Loucy (cell line): ENCODE data around the gene PTCSC3.

Source experiments
- H2AFZ ChIP-seq: fragments of 200-600 bp; sonication (generic); 2 replicates; pipeline ENCODE4 v1.6.0; 2016; ENCODE audit warnings: antibody characterized with exemption, mild to moderate bottlenecking, low read length, moderate library complexity
- H3F3A ChIP-seq: fragments of 200-600 bp; 2 replicates; pipeline ENCODE4 v1.6.0; 2016; ENCODE audit warnings: antibody characterized with exemption, low read depth, mild to moderate bottlenecking
- H3K27me3 ChIP-seq: fragments of 200-600 bp; sonication (generic); 2 replicates; pipeline ENCODE4 v1.6.1; 2014; ENCODE audit warnings: low read length, mild to moderate bottlenecking; ENCODE audit not compliant: insufficient read depth, poor library complexity, severe bottlenecking
- H3K36me3 ChIP-seq: fragments of 200-600 bp; sonication (generic); 2 replicates; pipeline ENCODE4 v1.6.1; 2016; ENCODE audit warnings: low read length; ENCODE audit not compliant: insufficient read depth
- H3K4me1 ChIP-seq: fragments of 200-600 bp; sonication (generic); 2 replicates; pipeline ENCODE4 v1.5.1; 2014; ENCODE audit warnings: low read length, mild to moderate bottlenecking; ENCODE audit not compliant: insufficient read depth, poor library complexity, severe bottlenecking
- H3K4me2 ChIP-seq: fragments of 200-600 bp; sonication (generic); 2 replicates; pipeline ENCODE4 v1.6.0; 2014; ENCODE audit warnings: antibody characterized with exemption, low read length, low read depth, mild to moderate bottlenecking; ENCODE audit not compliant: poor library complexity, severe bottlenecking
- H3K4me3 ChIP-seq: fragments of 200-600 bp; sonication (generic); 2 replicates; pipeline ENCODE4 v1.5.1; 2014; ENCODE audit warnings: low read length, mild to moderate bottlenecking, mixed read lengths; ENCODE audit not compliant: poor library complexity, severe bottlenecking
- H3K79me2 ChIP-seq: fragments of 200-600 bp; sonication (generic); 2 replicates; pipeline ENCODE4 v1.6.1; 2014; ENCODE audit warnings: low read length; ENCODE audit not compliant: insufficient read depth
- H3K9ac ChIP-seq: fragments of 200-600 bp; sonication (generic); 2 replicates; pipeline ENCODE4 v1.6.0; 2014; ENCODE audit warnings: mild to moderate bottlenecking, low read depth, low read length, moderate library complexity; ENCODE audit not compliant: poor library complexity, severe bottlenecking
- H3K9me2 ChIP-seq: fragments of 200-600 bp; sonication (generic); replicated peaks from 2 replicates; pipeline ENCODE4 v1.6.1; 2016; ENCODE audit warnings: low read depth, low read length, mixed read lengths
- H3K9me3 ChIP-seq: fragments of 200-600 bp; sonication (generic); 2 replicates; pipeline ENCODE4 v1.6.1; 2014; ENCODE audit warnings: mild to moderate bottlenecking, antibody characterized with exemption, low read length, low read depth; ENCODE audit not compliant: insufficient read depth
- H4K20me1 ChIP-seq: fragments of 200-600 bp; sonication (generic); 2 replicates; pipeline ENCODE4 v1.6.0; 2014; ENCODE audit warnings: antibody characterized with exemption, low read length, mild to moderate bottlenecking; ENCODE audit not compliant: insufficient read depth, poor library complexity, severe bottlenecking
- EZH2phosphoT487 ChIP-seq: fragments of 200-600 bp; IDR thresholded peaks from 2 replicates; pipeline ENCODE4 v1.6.1; 2018; ENCODE audit warnings: antibody characterized with exemption, mild to moderate bottlenecking, moderate library complexity, borderline replicate concordance
- TF ChIP-seq, protein P1 (sequence below): fragments of 200-600 bp; sonication (generic); conservative IDR thresholded peaks from 2 replicates; pipeline ENCODE4 v1.5.1; 2014; ENCODE audit warnings: mild to moderate bottlenecking, antibody characterized with exemption, low read length

Gene PTCSC3

DNA sequence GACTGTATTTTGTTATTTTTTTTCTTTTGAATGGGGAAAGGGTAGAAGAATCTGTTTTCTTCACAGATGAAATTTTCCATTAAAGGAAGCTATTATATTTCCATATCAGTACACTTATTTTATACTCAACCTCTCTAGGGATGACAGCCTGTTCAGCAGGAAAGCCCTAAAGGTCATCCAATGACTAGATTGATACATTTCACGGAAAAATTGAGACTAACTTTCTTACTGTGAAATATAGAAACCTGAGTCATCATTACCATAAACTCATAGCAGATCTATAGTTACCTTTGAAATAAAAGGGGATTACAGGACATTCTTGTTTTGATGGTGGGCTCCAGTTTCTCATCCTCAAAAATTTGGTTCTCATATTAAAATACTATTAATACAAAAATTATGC is 36.1 kb upstream of the PTCSC3 start:
- Histone ChIP-seq H3K9me3 (no peaks in the 10 kb centered on the region), H3K4me1 (no peaks in the 10 kb centered on the region), H3K9ac (no peak overlapping the region), H3K9me2 (no peaks in the 10 kb centered on the region), H3K36me3 (no peaks in the 10 kb centered on the region), H3K27me3 (no peaks in the 10 kb centered on the region), H3K4me3 (no peak overlapping the region), H3F3A (no peaks in the 10 kb centered on the region), H4K20me1 (no peaks in the 10 kb centered on the region), H3K79me2 (no peaks in the 10 kb centered on the region), H3K4me2 (no peak overlapping the region), H2AFZ (no peak overlapping the region)
- TF ChIP-seq, protein P1, sequence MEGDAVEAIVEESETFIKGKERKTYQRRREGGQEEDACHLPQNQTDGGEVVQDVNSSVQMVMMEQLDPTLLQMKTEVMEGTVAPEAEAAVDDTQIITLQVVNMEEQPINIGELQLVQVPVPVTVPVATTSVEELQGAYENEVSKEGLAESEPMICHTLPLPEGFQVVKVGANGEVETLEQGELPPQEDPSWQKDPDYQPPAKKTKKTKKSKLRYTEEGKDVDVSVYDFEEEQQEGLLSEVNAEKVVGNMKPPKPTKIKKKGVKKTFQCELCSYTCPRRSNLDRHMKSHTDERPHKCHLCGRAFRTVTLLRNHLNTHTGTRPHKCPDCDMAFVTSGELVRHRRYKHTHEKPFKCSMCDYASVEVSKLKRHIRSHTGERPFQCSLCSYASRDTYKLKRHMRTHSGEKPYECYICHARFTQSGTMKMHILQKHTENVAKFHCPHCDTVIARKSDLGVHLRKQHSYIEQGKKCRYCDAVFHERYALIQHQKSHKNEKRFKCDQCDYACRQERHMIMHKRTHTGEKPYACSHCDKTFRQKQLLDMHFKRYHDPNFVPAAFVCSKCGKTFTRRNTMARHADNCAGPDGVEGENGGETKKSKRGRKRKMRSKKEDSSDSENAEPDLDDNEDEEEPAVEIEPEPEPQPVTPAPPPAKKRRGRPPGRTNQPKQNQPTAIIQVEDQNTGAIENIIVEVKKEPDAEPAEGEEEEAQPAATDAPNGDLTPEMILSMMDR: no peak

DNA sequence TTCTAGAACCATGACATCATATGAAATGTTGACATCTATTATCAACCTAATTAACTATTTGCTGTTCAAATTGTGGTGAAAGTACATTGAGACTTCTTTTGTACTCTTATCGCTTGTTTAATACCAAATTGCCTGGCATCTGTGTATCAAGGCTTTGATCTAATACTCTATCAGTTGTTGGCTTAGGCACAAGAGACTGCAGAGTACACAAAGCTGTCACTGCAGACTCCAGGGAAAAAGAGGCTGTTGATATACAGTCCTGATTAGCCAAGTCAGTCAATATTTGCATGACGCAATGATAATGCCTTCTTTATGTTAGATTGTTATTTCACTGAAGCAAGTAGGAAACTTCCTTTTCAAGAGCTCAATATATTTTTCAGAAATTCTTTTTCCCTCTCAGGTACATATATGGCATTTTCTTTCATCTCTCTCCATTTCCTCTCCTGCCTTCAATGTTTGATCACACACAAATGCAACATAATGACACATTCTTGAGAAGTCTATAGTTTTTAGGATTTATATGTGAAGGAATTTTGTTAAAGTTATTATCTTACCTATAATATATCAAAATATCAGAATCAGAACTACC is 32.3 kb upstream of the PTCSC3 start:
- Histone ChIP-seq H2AFZ (no peak overlapping the region), H4K20me1 (no peaks in the 10 kb centered on the region), H3K79me2 (no peaks in the 10 kb centered on the region), H3K4me1 (no peaks in the 10 kb centered on the region), H3K36me3 (no peaks in the 10 kb centered on the region), H3K9me2 (no peaks in the 10 kb centered on the region), H3K9ac (no peak overlapping the region), H3K4me3 (no peak overlapping the region), H3K4me2 (no peak overlapping the region), H3K9me3 (no peaks in the 10 kb centered on the region), H3K27me3 (no peaks in the 10 kb centered on the region), H3F3A (no peaks in the 10 kb centered on the region)
- TF ChIP-seq, protein P1: no peak
- no peak for TF ChIP-seq EZH2phosphoT487

- no peak overlapping the region for H3K9ac ChIP-seq
- H3K4me1 ChIP-seq: no peaks in the 10 kb centered on the region
- no peak overlapping the region for H2AFZ ChIP-seq
- no peak overlapping the region for H3K4me3 ChIP-seq
- no peaks in the 10 kb centered on the region for H4K20me1 ChIP-seq
- no peaks in the 10 kb centered on the region for H3F3A ChIP-seq
- TF ChIP-seq, protein P1: peak; percentile 35
- no peak for TF ChIP-seq EZH2phosphoT487
- no peaks in the 10 kb centered on the region for H3K36me3 ChIP-seq
- H3K4me2 ChIP-seq: no peak overlapping the region
- no peaks in the 10 kb centered on the region for H3K9me3 ChIP-seq
- H3K79me2 ChIP-seq: no peaks in the 10 kb centered on the region
- no peaks in the 10 kb centered on the region for H3K9me2 ChIP-seq
- H3K27me3 ChIP-seq: no peaks in the 10 kb centered on the region
Measured at GRCh38 chr14:36207500-36207899, 31.0 kb upstream of the PTCSC3 start.
